Anterior cingulate cortex (tissue), 58 donors: Measurements from ENCODE around the gene CFC1.
"Not testable (repeated sequence)": the region's sequence is repeated elsewhere in the genome, so short reads cannot be mapped to it uniquely, and the experiment has no call there.

Experiments
- DNase-seq, 58 donors: peaks; one replicate each; lab custom pipeline; 2025; lab: John Stamatoyannopoulos, UW

Gene CFC1

DNA sequence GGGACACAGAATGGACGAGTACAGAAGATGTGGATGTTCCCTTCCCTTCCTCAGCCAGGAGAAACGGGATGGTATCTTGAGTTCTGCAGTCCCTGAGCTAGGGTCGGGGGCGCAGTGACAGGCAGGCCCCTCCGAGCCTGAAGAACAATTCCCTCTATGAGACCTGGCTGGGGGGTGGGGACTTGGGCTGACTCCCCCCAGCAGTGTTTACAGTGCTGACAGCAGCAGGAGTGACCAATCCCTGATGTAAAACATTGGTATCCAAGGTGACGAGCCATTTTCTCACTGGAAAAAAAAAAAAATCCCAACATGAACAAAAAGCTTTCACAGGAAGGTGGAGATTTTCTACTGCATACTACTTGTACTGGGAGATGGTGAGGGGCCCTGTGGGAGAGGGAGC is at the start of gene CFC1:
CFC1 (minus strand) TSS at position 183 of the 400 bp plus-strand sequence. CDS start 288 bp downstream, outside the sequence.
- DNase-seq = not testable (repeated sequence)

DNA sequence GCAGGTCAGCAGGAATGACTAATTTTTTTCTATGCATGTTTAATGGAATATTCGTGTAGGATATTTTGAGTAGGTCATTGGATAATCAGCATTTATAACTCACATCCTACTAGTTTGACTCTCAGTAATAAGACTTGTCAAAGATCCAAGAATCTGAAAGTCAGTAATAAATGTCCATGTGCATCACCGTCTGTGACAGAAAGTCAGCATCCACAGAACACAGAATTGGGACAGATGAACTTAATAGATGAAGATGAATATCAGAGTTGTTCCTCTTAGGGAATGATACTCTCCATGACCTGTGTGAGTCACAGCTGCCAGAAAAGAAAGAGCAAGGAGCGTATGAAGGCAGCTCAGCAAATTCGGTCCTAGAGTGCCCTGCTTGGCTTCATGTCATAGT is 42.3 kb upstream of the CFC1 start:
- not testable (repeated sequence) for DNase-seq

DNA sequence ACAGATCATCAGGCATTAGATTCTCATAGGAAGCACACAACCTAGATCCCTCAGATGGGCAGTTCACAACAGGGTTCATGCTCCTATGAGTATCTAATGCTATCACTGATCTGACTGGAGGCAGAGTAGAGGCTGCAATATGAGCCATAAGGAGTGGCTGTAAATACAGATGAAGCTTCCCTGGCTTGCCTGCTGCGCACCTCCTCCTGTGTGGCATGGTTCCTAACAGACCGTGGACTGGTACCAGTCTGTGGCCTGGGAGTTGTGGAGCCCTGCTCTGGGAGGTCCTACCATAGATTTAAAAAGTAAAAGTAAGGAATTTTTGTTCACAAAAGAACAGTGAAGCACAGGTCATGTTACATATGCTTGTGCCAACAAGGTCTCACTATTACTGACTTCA is 39.6 kb upstream of the CFC1 start:
- not testable (repeated sequence) for DNase-seq

DNA sequence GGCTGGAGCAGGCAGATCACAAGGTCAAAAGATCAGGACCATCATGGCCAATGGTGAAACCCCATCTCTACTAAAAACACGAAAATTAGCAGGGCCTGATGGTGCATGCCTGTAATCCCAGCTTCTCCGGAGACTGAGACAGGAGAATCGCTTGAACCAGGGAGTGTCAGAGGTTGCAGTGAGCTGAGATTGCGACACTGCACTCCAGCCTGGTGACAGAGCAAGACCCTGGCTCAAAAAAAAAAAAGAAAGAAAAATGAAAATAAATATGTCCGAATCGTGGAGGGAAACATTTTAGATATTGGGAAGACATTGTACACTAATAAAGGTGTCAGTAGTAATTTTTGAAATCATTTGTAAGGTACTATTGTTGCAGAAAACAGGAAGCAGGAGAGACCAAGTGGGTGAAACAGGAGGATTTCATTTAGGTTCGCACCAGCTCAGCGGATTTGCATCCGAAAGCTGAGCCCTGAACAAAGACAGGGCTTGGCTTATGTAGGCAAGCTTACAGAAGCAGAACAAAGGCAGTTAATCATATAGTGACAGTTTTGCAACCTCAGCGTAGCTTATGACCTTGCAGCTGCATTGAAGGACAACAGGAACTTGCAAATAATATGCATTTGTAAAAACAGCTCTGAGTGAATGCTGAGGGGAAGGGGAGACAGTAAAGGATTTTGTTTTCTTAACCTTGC is 29.6 kb upstream of the CFC1 start:
- DNase-seq = not testable (repeated sequence)

GRCh38 chr2:130611140-130611539 is 11.8 kb upstream of the CFC1 start, which contains the start of gene POTEJ:
Gene POTEJ, plus strand, starts transcription at chr2:130611440. Its CDS starts 93 bp downstream, at chr2:130611533.
- DNase-seq = not testable (repeated sequence)

- not testable (repeated sequence) for DNase-seq
Observed at GRCh38 chr2:130610486-130610885, 11.1 kb upstream of the CFC1 start.

GRCh38 chr2:130609002-130609920 is 9.9 kb upstream of the CFC1 start:
- DNase-seq = not testable (repeated sequence)

DNA sequence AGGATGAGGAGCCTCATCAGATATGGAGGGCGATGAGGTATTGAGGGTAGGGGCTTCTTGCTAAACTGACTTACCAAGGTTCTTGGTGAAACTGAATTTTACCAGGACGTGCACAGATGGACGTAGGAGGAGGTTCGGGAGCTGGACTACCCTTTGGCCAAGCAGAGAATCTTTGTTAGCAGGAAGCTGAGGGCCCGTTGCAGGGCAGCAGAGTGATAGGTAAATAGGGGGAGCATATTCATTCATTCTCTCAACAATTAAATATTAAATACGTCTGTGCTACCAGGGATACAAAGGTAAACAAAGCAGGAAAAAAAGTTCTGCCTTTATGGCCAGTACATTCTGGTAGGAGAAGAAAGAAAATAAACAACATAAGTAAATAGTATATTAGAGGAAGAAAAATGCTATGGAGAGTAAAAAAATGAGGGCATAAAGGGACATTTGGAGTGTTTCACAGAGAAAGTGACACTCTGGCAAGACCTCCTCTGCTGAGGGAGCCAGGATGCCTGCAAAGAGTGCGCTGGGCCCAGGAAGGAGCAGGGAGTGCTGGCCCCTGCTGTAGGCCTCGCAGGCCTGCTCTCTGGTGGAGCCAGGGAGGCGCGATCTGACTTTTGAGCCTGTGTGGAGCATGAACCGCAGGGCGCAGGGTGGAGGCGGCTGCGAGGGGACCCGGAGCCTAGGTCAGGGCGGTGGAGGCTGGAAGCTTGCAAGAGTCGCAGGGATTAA is 9.1 kb upstream of the CFC1 start:
- not testable (repeated sequence) for DNase-seq

DNA sequence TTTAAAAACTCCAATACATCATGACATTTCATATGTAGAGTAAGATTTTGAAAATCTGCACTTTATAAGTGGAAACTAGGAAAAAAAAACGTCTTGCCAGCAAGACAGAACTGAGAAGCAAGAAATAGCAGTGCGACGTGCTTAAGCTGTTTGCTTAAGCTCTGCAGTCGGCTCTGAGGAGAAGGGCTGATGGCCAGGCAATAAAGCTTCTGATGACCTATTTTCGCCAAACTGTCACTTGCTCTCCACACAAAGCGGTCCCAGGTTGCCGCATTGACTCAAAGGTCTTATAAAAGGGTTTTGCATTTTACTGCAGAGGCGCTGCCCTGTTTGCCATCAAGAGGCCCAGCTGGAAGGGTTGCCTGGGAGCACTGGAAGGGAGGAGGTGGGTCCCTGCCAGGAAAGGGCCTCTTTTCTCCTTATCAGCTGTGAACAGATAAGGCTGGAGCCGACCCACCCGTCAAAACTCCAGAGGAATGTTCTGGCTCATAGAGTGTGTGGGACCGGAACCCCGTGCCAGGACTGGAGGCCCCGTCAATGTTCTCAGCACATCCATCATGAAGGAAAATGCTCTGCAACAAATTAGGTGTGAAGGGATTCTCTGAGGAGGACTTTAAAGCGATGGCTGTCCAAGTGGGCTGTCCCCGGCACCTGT is 2.4 kb upstream of the CFC1 start:
- not testable (repeated sequence) for DNase-seq

- DNase-seq = not testable (repeated sequence)
Observed at GRCh38 chr2:130599926-130600325, 551 bp upstream of the CFC1 start.

- not testable (repeated sequence) for DNase-seq
Observed at GRCh38 chr2:130598463-130598862, 912 bp downstream of the CFC1 start.

GRCh38 chr2:130597994-130598393 is 1.4 kb downstream of the CFC1 start:
- DNase-seq = not testable (repeated sequence)

- DNase-seq = not testable (repeated sequence)
Observed at GRCh38 chr2:130596757-130597156, 2.6 kb downstream of the CFC1 start.

- not testable (repeated sequence) for DNase-seq
Observed at GRCh38 chr2:130594011-130594410, 5.4 kb downstream of the CFC1 start.

- not testable (repeated sequence) for DNase-seq
Observed at GRCh38 chr2:130592791-130593414, 6.5 kb downstream of the CFC1 start.

- not testable (repeated sequence) for DNase-seq
Observed at GRCh38 chr2:130590842-130591359, 8.5 kb downstream of the CFC1 start.

DNA sequence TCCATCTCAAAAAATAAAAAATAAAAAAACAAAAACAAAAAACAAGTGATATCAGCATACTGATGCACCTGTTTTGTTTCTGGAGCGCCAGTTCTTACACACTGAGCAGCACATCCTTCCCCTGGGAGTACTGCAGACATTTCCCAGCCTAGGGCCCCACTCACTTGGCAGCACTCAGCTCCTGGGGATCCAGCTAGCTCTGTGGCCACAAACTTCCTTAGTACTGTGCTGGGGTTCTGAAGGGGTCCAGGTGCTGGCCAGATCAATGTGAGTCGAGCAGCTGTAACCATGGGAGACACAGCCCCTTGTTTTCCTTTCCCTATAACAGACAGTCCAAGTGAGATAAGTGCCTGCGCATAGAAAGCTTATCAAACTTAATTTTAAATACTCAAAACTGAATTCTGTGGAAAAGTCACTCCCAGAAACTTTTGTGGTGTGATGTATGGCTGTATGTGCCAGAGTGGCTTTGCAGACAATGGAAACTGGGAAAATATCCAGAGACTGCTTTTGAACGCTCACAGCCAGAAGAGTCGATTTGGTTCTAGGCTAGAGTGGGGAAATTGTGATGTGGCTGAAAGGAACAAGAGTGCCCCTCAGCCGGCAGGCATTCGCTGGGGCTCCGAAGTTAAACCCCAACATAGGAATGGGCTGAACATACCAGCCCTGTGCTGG is 9.1 kb downstream of the CFC1 start:
- not testable (repeated sequence) for DNase-seq

DNA sequence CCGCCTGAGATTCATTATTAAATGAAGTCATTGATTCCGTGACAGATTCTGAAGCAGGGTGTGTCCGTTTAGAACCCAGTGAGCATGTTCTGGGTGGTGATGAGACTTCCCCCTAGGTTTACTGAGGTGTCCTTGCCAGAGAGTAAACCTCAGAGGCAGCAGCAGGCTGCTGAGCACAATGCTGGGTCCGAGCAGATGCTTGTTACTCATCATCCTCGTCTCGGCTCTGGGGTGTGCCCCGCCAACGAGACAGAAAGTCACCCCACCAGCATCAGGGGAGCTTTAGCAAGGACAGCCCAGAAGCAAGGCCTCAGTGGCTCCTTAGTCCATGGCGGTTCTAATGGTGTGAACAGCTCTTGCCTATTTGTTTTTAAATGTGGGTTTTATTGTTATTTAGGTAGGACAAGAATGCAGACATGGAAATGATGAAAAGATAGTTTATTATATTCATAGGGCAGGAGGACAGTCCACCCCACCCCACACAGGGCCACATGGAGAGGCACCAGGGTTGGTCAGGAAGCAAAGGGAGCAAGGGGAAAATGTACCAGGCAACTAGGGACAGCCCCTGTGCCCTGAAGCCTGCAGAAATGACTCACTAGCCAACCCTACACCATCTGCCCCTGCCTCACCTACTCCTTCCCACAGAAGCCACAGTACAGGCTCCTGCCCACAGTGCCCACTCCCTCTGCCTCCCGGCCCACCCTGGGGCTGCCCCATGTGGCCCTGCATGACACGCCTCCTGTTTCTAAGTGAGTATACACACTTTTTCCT is 10.5 kb downstream of the CFC1 start:
- DNase-seq = not testable (repeated sequence)
